H1 (cell line): ENCODE results near the gene RXFP1.

ENCODE experiments used
- BCL11A ChIP-seq, 2 experiments: IDR thresholded peaks; one replicate each; pipeline ENCODE4 v1.6.1; 2011; ENCODE audit warnings: low read depth in 2 of 2, low read length in 2 of 2, mild to moderate bottlenecking in 2 of 2
- CEBPB ChIP-seq: IDR thresholded peaks from 2 replicates; pipeline ENCODE4 v1.6.1; 2012; ENCODE audit warnings: low read depth, low read length
- EZH2 ChIP-seq: fragments of 200-600 bp; sonication (generic); IDR thresholded peaks from 2 replicates; pipeline ENCODE4 v1.7.1; 2012; ENCODE audit warnings: low read depth, mild to moderate bottlenecking, moderate library complexity, low read length, inconsistent platforms; ENCODE audit not compliant: severe bottlenecking
- GABPA ChIP-seq: IDR thresholded peaks from 2 replicates; pipeline ENCODE4 v1.6.1; 2011; ENCODE audit warnings: mild to moderate bottlenecking, low read length, moderate library complexity, borderline replicate concordance; ENCODE audit not compliant: insufficient read depth
- MAFK ChIP-seq: IDR thresholded peaks from 2 replicates; pipeline ENCODE4 v1.6.1; 2012; ENCODE audit warnings: low read depth, mild to moderate bottlenecking, improper control_type of control experiment, low read length
- POLR2AphosphoS5 ChIP-seq: IDR thresholded peaks from 2 replicates; pipeline ENCODE4 v1.6.1; 2011; ENCODE audit warnings: low read depth, low read length
- YY1 ChIP-seq: IDR thresholded peaks from 2 replicates; pipeline ENCODE4 v1.6.1; 2011; ENCODE audit warnings: low read depth, mild to moderate bottlenecking, low read length
- TF ChIP-seq, protein P1 (sequence below), 3 experiments: IDR thresholded peaks; 1 replicate in 2 of 3; 2 replicates in 1 of 3; pipeline versions ENCODE4 v1.5.1 to v1.6.1; 2011; ENCODE audit warnings: low read length in 3 of 3, mild to moderate bottlenecking in 3 of 3, inconsistent platforms in 2 of 3, low read depth in 1 of 3, moderate library complexity in 1 of 3; ENCODE audit not compliant: insufficient read depth in 1 of 3; ENCODE audit errors: control extremely low read depth in 1 of 3
- TF ChIP-seq, protein P2 (sequence below): IDR thresholded peaks from 2 replicates; pipeline ENCODE4 v1.6.1; 2012; ENCODE audit warnings: low read length, inconsistent platforms
- TF ChIP-seq, protein P3 (sequence below): IDR thresholded peaks from 2 replicates; pipeline ENCODE4 v1.6.1; 2012; ENCODE audit warnings: inconsistent platforms

DNA sequence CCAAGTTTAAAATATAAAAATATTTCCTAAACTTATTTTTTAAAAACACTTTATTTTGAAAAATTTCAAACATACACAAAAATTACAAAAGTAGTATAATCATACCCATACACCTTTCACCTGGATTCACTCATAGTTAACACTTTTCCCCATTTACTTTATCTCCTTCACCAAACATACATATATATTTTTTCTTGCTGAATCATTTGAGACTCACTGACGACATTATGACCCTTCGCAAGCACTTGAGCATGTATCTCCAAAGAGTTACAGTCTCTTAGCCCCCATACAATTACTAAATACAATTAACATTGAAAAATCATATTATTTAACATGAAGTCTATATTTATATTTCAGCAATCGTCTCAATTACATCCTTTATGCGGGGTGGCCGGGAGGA is 19.8 kb downstream of the RXFP1 start:
- TF ChIP-seq EZH2 (no peak), BCL11A (IDR thresholded peaks at IDR 0.05; ENCODE audit: low read depth in 2 of 2, low read length in 2 of 2) (no peak), GABPA (no peak), YY1 (no peak), POLR2AphosphoS5 (no peak), MAFK (no peak), CEBPB (no peak)
- TF ChIP-seq, protein P1, sequence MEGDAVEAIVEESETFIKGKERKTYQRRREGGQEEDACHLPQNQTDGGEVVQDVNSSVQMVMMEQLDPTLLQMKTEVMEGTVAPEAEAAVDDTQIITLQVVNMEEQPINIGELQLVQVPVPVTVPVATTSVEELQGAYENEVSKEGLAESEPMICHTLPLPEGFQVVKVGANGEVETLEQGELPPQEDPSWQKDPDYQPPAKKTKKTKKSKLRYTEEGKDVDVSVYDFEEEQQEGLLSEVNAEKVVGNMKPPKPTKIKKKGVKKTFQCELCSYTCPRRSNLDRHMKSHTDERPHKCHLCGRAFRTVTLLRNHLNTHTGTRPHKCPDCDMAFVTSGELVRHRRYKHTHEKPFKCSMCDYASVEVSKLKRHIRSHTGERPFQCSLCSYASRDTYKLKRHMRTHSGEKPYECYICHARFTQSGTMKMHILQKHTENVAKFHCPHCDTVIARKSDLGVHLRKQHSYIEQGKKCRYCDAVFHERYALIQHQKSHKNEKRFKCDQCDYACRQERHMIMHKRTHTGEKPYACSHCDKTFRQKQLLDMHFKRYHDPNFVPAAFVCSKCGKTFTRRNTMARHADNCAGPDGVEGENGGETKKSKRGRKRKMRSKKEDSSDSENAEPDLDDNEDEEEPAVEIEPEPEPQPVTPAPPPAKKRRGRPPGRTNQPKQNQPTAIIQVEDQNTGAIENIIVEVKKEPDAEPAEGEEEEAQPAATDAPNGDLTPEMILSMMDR (IDR thresholded peaks at IDR 0.05; ENCODE audit: control extremely low read depth in 1 of 3, insufficient read depth in 1 of 3, low read depth in 1 of 3, low read length in 3 of 3) = no peak
- TF ChIP-seq, protein P2, sequence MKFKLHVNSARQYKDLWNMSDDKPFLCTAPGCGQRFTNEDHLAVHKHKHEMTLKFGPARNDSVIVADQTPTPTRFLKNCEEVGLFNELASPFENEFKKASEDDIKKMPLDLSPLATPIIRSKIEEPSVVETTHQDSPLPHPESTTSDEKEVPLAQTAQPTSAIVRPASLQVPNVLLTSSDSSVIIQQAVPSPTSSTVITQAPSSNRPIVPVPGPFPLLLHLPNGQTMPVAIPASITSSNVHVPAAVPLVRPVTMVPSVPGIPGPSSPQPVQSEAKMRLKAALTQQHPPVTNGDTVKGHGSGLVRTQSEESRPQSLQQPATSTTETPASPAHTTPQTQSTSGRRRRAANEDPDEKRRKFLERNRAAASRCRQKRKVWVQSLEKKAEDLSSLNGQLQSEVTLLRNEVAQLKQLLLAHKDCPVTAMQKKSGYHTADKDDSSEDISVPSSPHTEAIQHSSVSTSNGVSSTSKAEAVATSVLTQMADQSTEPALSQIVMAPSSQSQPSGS = no peak
- TF ChIP-seq, protein P3, sequence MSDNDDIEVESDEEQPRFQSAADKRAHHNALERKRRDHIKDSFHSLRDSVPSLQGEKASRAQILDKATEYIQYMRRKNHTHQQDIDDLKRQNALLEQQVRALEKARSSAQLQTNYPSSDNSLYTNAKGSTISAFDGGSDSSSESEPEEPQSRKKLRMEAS = no peak
